Measurements from ENCODE around the gene VGLL4.

The VGLL4 gene

DNA sequence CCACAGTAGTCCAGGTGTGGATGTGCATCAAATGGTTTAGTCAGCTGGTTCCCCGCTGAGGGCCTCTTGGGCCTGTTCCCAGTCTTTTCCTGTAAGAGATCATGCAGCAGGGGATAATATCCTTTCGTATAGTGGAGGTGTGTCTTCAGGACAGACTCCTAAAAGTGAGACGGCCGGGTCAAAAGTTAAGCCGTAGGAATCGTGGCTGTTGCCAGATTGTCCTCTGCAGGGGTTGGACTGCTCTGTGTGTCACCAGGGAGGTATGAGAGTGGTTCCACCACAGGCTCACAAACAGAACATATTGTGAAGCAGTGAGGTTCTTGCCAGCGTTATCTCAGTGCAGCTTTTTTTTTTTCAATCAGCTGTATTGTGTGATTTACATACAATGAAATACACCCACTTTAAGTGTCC lies 95.0 kb downstream of the VGLL4 start:
- DNase-seq (ENCODE audit: low spot score): no peak

GRCh38 chr3:11547498-11547897 lies 96.2 kb downstream of the VGLL4 start:
- DNase-seq (ENCODE audit: low spot score): no peak

- no peak for DNase-seq (ENCODE audit: low spot score)
These were observed 96.9 kb downstream of the VGLL4 start for GRCh38 chr3:11546657-11547302.

DNA sequence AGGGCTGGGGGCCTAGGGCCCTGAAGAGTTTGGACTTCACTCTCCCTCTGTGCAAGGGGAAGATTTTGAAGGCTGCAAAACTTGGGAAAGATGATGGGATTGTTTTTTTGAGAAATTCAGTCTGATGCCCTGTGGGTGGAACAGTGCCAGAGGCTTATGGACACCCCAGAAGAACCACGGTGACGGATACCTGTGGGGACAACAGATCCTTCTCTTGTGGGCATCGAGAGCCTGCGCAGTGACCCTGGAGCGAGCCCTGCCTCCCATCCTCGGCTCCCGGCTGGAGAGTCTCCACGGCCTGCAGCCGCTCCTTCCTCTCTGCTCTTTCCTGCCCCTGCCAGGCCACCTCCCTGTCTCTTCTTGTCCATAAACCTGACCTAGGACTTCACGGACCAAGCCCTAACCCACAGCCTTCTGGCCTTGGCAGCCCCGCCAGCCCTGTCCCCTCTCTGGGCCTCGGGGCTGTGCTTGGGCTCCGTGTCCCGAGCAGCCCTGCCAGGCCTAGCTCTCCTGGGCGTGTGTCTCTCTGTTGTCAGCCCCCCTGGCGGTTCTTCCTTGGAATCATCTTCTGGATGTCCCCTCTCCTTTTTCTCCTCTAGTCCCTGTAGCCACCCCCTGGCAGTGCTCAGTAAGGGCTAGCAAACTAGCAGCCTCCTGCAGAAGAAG lies 98.4 kb downstream of the VGLL4 start:
- no peak for DNase-seq (ENCODE audit: low spot score)

DNA sequence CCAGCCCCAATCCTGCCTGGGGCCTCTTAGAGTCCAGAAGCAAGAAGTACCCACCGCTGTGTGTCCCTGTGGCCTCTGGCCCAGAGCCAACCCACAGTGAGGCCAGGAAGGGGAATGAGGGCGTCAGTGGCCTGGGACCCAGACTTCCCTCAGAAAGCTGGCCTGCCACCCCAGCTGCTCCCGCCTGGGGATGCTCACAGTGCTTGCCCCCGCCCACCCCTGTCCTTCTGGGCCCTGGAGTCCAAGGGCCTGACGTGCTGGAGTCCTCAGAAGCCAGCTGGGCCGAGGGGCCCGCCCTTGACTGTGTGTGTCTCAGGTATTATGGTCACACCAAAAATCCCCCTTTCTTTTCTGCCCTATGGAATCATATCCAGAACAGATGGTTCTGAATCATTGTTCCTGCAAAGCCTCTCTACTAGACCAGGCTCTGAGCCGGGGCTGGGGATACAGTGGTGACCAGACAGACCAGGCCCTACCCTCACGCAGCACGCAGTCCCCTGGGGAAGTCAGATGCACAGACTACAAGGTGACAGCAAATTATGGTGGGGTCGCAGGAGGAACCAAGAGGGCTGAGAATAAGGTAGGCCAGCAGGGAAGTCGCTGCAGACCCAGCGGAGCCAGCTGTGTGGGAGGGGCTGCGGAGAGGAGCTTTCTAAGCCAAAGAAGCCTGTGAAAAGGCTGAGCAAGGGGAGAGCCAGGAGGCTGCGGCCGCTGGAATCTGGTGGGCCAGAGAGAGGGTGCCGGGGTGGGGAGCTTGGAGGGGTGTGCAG lies 99.1 kb downstream of the VGLL4 start:
- no peak for DNase-seq (ENCODE audit: low spot score)

DNA sequence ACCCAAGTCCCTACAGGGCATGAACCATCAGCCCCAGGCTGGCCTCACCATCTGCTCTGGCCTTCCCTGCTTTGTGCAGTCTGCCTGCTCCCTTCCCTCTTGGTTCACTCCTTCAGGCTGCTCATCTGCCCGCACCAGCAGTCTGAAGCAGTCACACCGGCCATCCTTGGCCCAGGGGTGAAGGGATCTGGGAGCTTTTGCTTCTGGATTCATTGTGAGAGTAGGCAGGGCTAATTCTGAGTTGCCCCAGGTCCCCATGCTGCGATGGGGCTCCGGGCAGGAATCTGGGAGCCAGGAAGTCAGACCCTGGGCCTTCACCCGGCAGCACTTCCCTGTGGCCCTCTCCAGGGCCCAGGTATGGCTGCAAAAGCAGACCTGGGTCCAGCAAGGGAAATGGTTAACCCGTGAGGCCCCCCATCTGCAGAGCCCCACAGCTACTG lies 99.7 kb downstream of the VGLL4 start:
- no peak for DNase-seq (ENCODE audit: low spot score)

DNA sequence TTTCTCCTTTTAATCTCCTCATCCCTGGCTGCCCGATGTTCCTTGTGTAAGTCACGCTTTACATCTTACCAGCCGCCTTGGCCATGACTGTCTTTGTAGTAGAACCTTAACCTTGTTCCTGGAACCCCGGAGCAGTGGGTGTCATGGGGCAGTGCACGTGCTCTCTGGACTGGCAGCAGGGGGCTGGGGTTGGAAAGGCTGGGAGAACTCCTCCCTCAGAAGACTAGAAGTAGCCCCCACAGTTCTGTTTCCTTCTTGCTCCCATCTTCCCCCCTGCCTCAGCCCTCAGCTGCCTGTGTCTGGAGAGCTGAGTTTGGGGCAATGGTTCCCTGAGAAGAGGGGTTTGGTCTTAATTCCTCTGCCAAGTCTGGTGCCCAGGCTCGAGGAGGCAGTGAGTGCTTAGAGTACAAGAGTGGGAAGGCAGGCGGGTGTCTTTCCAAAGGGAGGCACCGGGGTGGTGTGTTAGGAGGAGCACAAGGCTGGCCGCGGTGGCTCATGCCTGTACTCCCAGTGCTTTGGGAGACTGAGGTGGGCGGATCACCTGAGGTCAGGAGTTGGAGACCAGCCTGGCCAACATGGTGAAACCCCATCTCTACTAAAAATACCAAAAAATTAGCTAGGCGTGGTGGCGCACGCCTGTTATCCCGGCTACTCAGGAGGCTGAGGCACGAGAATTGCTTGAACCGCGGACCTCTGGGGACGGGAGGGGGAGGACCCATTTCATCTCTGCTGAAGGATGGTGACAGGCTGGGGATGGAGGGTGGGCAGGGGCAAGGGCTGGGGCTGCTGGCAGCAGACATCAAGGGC lies 100.4 kb downstream of the VGLL4 start:
- no peak for DNase-seq (ENCODE audit: low spot score)

DNA sequence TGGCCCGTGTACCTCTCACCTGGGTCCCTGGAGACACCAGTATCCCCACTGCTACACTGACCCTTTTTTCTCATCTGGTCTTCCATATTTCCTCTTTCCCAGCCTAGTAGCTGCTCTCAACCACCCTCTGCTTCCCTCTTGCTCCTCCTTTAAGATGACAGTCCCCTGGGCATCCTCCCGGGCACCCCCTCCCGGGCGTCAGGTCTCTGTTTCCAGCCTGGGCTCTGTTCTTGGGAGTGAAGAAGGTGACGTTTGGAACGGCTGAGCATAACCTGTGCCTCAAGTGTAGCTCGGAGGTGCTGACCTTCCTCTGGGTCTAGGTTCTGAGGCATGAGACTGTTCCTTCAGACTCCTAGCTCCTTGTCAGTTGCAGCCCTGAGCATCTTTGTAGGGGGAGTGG lies 101.2 kb downstream of the VGLL4 start:
- DNase-seq (ENCODE audit: low spot score): no peak

DNA sequence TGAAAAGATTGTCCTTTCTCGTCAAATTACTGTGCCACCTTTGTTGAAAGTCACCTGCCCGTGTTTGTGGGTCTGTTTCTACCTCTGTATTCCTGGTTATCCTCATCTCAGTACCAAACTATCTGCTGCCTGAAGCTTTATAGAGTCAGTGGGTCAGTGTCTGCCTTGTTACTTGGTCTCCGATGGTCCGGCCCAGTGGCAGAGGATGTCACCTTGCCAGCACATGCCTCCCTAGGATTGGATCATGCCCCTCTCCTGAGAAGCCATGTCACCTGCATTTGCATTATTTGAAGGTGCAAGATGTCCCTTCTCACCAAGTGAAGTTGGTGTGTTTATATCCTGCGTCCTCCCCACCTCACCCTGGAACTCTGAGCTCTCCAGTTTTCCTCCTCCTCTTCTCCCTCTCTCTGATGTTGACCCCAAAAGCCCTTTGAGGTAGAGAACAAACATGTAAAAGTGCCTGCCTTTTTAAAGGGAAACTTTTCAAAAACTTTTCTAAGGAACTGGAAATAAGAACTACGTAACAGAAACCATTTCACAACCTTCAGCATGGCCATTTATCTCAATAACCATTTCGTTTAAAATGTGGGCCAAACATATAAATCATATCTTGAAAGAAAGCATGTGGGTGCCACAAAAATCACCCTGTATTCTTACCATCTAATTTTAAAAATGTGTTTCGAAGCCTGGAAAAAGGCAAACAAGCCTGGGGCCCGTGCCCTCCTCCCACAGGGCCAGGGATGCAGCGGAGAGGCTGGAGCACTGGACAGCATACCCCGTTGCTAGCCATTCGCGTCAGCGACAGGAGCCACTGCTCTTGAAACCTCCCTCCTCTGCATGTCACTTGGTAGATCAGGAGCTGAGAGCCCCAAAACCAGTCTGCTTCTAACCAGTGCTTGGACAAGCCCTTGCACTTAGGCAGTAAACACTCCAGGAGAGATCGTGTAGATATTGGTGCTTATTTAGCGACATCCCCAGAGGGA lies 102.1 kb downstream of the VGLL4 start:
- no peak for DNase-seq (ENCODE audit: low spot score)

- DNase-seq (ENCODE audit: low spot score): no peak
These were observed 104.0 kb downstream of the VGLL4 start for GRCh38 chr3:11539677-11540076.

DNA sequence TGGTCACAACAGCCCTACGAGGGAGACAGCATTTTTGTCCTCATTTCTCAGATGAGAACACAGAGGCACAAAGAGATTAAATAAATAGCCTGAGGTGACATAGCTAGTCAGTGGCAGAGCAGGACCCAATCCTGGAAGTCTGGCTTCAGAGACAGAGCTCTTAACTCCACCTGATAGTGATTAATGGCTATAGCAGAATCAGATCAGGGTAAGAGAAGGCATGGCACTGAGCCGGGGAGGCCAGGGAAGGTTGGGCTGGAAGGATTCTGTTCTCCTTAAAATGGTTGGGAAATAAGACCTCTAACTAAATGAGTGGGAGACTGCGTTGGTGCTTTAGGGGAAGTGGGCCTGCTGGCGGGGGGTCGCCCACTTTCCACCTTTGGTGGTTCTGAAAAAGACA lies 104.5 kb downstream of the VGLL4 start:
- DNase-seq (ENCODE audit: low spot score): no peak

GRCh38 chr3:11538581-11538980 lies 105.1 kb downstream of the VGLL4 start:
- no peak for DNase-seq (ENCODE audit: low spot score)

DNA sequence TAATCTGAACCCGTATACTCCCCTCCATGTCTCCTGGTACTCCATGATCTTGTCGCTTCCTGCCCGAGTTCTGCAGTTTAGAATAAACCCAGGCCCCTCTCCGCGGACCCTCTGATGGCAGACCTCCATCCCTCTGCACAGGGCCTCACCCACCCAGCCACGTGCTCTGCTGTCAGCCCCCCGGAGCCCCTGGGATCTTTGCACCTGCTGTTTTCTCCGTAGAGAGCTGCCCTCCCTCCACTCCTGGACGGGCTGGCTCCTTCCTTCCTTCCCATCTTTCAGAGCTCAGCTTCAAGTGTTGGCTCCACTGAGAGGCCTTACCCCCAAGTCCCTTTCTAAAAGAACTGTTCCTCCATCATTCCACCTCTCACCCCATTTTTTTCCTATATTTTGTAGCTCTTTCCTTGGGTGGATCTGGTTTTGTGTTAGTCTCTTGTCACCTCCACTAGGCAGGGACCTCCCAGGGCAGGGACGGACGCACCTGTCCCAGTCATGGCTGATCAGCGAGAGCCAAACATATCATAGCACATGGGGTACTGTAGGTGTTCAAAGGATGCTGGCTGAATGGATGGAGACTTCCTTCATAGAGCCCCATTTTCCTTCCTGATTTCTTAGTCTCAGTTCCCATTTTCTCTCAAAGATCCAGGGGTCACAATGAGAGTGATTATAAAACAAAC lies 106.6 kb downstream of the VGLL4 start:
- no peak for DNase-seq (ENCODE audit: low spot score)

GRCh38 chr3:11536132-11536935 lies 107.4 kb downstream of the VGLL4 start:
- no peak for DNase-seq (ENCODE audit: low spot score)

DNA sequence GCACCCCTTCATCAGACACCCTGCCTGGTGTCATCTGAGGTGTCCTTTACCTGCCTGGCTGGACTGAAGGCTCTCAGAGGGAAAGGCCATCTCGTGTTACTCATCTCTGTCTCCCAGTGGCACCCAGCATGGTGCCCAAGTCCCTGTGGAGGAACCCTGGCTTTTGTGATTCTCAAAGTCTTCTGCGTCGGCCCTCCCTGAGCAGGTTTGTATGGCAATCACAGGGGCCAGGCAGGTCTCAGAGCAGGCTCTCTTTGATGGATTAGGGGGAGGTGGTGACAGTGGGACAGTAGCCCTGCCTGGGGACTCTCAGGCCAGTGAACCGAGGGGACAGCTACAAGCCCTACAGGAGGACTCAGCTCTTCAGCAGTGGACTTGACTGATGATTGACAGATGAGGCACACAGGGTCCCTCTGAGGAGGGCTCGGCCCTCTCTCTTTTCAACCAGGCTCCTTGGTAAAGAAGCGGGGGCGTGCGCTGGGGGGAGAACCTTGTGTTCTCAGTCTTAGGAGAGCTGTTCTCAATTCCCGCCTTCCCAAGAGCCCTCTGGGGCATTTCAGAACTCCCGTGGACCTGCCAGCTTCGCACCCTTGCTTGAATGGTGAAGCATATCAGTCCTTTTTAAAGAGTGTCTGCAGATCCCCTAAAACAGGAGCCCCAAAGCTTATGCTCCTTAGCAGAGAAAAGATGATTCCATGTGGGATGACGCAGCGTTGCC lies 108.3 kb downstream of the VGLL4 start:
- DNase-seq (ENCODE audit: low spot score): no peak

DNA sequence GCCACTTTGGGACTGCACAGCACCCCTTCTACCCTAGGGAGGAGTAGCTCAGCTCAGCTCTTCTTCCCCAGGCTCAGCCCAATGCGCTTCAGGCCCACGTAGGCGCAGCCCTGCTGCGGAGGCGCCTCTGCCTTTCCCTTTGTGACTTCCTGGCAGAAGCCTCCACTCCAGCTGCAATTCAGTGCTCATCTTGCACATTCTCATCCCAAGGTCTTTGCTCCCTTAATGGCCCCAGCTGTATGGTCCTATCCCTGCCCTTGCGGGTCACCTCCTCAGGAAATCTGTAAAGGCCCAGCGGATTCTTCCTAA lies 109.0 kb downstream of the VGLL4 start:
- no peak for DNase-seq (ENCODE audit: low spot score)

DNA sequence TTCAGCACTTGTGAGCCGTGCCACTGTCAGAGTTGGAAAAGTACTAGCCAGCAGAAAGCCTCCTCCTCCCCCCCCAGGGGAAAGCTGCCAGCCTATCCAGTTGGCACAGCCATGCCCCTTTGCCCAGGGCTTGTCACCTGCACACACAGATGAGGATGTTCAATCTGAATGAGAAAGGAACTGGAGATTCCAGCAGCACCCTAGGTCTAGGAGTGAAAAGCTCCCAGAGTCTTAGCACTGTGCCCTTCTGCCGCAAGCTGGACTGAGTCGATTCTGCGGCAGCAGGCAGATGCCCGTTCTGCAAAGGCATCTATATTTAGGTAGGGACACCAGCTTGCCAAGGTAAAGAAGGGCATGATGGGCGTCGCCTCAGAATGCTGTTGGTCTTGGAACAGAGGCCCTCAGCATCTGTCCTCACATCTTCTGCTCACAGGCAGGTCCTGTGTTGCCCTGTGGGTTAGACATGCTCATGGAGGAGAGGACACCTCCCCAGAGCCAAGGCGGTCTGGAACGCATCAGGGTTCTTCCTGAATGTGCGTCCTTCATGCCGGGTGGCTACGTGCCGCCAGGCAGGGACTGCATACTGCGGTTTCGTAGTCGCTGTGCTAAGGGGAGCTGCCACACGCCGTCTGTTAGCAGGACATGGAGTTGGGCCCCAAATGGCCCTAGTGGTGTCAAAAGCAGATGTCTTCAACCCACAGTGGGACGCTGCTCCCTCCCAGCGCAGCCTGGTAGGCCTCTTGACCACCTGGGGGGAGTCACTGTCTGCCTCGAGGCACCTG lies 109.5 kb downstream of the VGLL4 start:
- no peak for DNase-seq (ENCODE audit: low spot score)

DNA sequence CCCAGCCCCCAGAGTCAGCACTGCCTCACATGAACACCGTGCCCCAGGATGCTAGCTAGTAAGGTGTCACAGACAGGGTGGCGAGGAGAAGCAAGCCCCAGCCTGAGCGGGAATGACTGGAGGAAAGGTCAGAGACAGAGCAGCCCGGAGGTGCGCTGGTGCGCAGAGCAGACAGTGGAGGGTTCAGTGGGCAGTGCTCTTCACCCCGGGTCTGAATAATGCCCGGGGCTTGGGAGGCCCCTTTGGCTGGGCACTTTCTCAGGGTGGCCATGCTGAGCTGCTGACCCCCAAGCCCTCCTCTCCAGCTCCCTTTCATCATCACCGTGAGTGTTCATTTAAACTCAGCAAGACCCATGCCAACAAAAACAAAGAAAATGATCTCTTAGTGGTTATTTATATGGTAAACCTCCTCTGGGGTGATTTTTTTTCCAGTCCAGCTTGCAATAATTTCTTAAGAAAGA lies 110.8 kb downstream of the VGLL4 start:
- no peak for DNase-seq (ENCODE audit: low spot score)

Data from HuH-7.5 (cell line).